Coronary artery (tissue), 2 donors: ENCODE data around the gene TRPV5.

ENCODE experiments used
- DNase-seq: peaks from one replicate; pipeline ENCODE4 v3.0.0-alpha.2; 2017; ENCODE audit warnings: low spot score
- H3K27ac ChIP-seq, 2 donors: fragments of 200-600 bp; sonication (generic); one replicate each; pipeline ENCODE4 v1.5.1; 2016 to 2019
- H3K4me3 ChIP-seq: fragments of 200-600 bp; sonication (generic); 2 replicates; pipeline ENCODE4 v1.5.1; 2016; ENCODE audit warnings: mild to moderate bottlenecking, moderate library complexity
- TF ChIP-seq, protein P1 (sequence below): fragments of 200-600 bp; sonication (generic); IDR thresholded peaks from one replicate; pipeline ENCODE4 v1.5.1; 2019; ENCODE audit warnings: antibody characterized with exemption

The TRPV5 gene

DNA sequence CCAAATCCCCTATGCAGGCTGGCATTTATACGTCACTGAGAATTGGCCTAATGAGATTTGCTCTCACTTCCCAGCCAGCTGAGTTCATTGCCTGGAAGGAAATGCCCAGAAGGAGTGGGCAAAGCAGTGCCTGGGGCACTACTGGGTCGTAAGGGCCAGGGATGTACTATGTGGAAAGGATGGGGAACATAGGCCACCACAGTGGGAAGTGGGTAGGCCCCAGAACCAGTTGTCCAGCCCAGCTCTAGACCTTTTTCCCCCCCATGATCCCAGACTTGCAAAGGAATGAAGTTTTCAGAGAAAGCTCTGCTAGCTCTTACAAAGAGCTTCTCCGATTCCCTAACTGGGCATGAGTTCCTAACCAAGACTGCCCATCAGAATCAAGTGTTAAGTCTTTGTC is 13.9 kb downstream of the TRPV5 start:
- Histone ChIP-seq H3K4me3 (no peak overlapping the region), H3K27ac (no peak overlapping the region)
- TF ChIP-seq, protein P1, sequence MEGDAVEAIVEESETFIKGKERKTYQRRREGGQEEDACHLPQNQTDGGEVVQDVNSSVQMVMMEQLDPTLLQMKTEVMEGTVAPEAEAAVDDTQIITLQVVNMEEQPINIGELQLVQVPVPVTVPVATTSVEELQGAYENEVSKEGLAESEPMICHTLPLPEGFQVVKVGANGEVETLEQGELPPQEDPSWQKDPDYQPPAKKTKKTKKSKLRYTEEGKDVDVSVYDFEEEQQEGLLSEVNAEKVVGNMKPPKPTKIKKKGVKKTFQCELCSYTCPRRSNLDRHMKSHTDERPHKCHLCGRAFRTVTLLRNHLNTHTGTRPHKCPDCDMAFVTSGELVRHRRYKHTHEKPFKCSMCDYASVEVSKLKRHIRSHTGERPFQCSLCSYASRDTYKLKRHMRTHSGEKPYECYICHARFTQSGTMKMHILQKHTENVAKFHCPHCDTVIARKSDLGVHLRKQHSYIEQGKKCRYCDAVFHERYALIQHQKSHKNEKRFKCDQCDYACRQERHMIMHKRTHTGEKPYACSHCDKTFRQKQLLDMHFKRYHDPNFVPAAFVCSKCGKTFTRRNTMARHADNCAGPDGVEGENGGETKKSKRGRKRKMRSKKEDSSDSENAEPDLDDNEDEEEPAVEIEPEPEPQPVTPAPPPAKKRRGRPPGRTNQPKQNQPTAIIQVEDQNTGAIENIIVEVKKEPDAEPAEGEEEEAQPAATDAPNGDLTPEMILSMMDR = no peak
- DNase-seq = no peak

DNA sequence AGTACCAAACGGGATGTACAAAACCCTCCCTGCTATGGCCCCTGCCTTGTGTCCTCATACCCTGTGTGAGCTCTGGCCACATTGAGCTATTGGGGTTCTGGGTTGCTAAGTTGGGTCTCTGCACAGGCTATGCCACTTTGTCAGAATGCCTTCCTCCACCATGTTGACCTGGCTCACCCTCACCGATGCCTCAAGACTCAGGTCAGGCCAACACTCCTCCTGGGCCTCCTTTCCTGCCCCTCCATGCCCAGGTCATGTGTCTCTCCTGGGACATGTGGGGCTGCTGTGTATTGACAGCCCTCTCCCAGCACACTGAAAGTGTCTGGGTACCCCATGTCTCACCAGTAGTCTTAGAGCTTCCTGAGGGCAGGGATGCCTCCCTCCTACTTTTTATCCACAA is 14.6 kb downstream of the TRPV5 start:
- H3K27ac ChIP-seq = no peak overlapping the region
- DNase-seq = no peak
- no peak overlapping the region for H3K4me3 ChIP-seq
- TF ChIP-seq, protein P1 = no peak

DNA sequence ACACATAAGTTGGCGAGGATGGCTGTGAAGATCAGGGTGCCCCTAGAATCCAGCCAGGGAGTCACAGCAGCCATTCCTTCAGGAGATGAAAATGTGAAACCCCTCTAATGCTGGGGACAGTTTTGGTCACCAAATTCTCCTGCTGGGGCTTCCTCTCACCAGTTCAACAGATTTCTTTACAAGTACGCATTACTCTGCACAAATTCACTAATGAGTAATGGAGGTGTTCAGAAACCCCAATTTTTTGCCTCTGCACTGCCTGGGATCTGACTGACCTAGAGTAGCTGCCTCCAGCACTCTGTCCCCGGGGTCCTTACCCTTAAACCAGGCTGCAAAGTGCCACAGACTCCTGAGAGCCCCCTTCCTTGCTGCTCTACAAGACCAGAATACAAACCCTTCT is 16.1 kb downstream of the TRPV5 start:
- DNase-seq = no peak
- Histone ChIP-seq H3K27ac (no peak overlapping the region), H3K4me3 (no peak overlapping the region)
- TF ChIP-seq, protein P1 = no peak

DNA sequence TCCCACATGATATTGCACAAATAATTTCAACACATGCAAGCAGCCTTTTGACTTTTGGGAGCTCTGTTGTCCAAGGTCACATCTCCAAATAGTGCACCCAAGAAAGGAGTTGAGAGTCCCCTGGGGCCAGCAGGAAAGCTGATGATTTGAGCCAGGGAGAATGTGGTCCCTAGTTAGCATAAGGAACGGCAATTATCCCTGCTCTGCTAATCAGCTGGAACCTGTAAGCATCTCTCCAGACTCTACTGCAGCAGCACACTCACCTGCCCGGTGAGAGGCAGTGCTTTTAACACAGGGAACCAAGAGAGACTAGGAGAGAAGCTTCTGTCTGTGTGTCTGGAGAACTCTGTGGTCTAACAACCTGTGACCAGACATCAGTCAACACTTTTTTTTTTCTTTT is 17.0 kb downstream of the TRPV5 start:
- TF ChIP-seq, protein P1 = no peak
- no peak overlapping the region for H3K4me3 ChIP-seq
- no peak for DNase-seq
- no peak overlapping the region for H3K27ac ChIP-seq

DNA sequence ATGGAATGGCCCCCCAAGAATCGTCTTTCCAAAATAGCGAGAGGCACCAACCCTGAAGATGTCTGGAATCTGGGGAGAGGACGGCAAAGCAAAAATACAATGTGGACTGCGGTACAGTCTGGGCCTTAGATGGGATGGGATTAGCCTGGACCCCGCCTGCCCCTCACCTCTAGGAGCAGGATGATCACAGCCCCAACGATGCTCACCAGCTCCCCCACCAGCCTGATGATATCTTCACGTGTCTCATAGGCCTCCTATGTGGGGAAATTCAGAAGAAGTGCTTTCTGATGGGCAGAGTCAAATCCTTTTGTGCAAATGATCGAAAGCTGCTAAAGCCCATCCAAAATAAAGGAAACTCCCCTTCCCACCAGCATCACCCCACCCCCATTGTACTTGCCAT is 18.2 kb downstream of the TRPV5 start:
- DNase-seq = no peak
- Histone ChIP-seq H3K27ac (no peak overlapping the region), H3K4me3 (no peak overlapping the region)
- TF ChIP-seq, protein P1 = no peak

DNA sequence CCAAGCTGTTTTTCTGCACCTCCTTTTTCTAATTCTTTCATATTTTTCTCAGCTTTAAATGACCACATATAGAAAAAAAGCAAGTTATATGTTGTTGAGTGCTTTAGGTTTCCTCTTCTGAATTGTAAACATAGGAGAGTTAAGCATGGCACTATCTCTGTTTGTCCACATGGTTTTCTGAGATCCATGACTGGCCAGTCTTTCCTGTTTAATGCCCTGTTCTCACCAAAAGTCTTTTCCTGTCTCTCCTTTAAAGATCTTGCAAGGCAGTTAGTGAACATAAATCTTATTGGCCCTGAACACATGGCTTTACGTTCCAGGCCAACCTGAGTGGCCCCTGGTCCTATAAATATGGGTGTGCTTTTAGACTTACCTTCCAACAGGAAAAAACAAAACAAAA is 19.4 kb downstream of the TRPV5 start:
- Histone ChIP-seq H3K27ac (no peak overlapping the region), H3K4me3 (no peak overlapping the region)
- TF ChIP-seq, protein P1 = no peak
- DNase-seq = no peak

DNA sequence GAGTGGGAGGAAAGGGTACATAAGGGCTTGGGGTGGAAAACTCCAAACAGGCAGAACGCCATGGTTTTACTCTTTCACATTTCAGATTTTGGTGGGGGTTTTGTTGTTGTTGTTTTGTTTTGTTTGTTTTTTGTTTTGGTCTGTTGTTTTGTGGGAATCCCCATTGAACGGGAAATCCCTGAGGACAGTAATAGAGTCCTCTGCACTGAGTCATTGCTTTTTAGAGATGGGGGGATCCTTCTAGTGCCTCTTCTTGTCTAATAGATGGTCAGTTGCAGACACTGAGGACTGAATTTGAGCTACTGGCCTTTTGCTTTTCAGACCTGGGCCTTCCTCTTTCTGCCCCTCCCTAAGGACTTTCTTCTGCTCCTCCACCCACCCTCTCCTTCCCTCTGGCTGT is 20.0 kb downstream of the TRPV5 start:
- Histone ChIP-seq H3K27ac (no peak overlapping the region), H3K4me3 (no peak overlapping the region)
- TF ChIP-seq, protein P1 = no peak
- no peak for DNase-seq
